HepG2 (cell line): ENCODE results near the gene BCL11B.

Source experiments
- CTCF ChIP-seq: sonication (generic); formaldehyde crosslinking; IDR thresholded peaks from 2 replicates; pipeline ENCODE4 v1.5.0; 2020; ENCODE audit warnings: mild to moderate bottlenecking, missing genetic modification reagents, moderate library complexity
- DR1 ChIP-seq: sonication (generic); formaldehyde crosslinking; IDR thresholded peaks from 2 replicates; pipeline ENCODE4 v1.8.0; 2021; ENCODE audit warnings: mild to moderate bottlenecking, missing genetic modification reagents, inconsistent platforms
- IKZF1 ChIP-seq: fragments of 450-650 bp; IDR thresholded peaks from 2 replicates; pipeline ENCODE4 v1.7.1; 2016
- NFYB ChIP-seq: sonication (generic); formaldehyde crosslinking; IDR thresholded peaks from 2 replicates; pipeline ENCODE4 v1.4.0; 2020; ENCODE audit warnings: missing genetic modification reagents
- ZFY ChIP-seq: sonication (generic); formaldehyde crosslinking; IDR thresholded peaks from 2 replicates; pipeline ENCODE4 v1.4.0; 2020; ENCODE audit warnings: missing genetic modification reagents
- ZNF766 ChIP-seq: sonication (generic); formaldehyde crosslinking; IDR thresholded peaks from 2 replicates; pipeline ENCODE4 v1.5.0; 2020; ENCODE audit warnings: missing genetic modification reagents, borderline replicate concordance

GRCh38 chr14:99206090-99206489, 65.9 kb downstream of the BCL11B start:
- TF ChIP-seq CTCF (CRISPR knock-in tag) = no peak
- TF ChIP-seq ZNF766 (CRISPR knock-in tag) = no peak
- TF ChIP-seq ZFY = no peak
- TF ChIP-seq NFYB (CRISPR knock-in tag) = no peak
- TF ChIP-seq DR1 = no peak
- no peak for TF ChIP-seq IKZF1
